HT1080 (cell line): ENCODE data around the gene KLHL14. TPM values are rescaled to one million over a fixed set of nuclear protein-coding genes. Genes with fewer than 3 reads are reported as not detected.
"Not testable (repeated sequence)": the region's sequence is repeated elsewhere in the genome, so short reads cannot be mapped to it uniquely, and the experiment has no call there.

Source experiments
- DNase-seq: peaks from one replicate; pipeline ENCODE4 v3.0.0-alpha.2; 2015; ENCODE audit warnings: low read depth
- total RNA-seq: library from RNA; depleted of rRNA; stranded (reverse); fragments of >200 nt; shearing (Covaris generic); gene quantifications from 2 replicates; pipeline ENCODE4 v1.2.3, GENCODE V29; 2014

The KLHL14 gene
- total RNA-seq, 1 experiment from 2014 or later = not detected

DNA sequence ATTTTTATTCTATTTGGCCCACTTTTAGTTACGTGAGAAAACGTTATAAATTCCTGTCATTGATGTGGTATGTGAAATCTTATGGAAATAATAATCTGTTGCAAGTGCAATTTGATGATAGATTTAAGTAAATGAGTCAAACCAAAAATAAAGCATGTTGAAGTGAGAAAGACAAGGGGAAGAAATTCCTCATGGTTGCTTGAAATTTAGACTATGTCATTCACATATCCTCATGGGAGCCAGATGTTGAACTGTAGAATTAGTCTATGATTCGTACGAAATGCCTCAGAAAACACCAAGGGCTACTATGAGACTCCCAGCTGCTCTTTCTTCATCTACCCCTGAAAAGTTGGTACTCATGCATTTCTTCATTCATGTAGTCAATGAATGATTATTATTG lies 55.7 kb downstream of the KLHL14 start:
- no peak for DNase-seq

DNA sequence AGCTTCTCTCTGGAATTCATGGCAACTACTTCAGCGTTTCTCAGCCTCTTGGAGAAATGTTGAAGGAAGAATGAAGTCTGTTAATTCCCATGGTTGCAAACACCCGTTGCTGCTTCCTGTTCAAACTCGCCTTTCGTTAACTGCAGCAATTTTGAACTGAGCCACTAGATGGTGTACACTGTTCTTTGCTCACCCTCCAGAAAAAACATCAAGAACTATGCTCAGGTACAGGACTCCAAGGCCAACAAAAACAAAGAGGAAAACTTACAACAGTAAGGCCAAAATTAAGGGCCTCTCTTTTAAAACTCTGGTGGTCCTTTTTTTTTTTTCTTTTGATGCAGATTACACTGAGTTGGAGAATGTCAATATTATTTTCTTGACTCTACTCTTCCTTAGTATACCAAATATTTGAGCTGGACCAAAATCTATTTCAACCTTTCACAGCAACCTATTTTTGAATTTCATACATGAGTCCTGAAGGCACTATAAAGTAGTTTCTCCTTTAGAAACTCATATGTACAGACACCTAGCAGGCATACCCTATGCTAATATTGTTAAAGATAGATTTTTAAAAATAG lies 58.2 kb downstream of the KLHL14 start:
- DNase-seq = peak; percentile 82

DNA sequence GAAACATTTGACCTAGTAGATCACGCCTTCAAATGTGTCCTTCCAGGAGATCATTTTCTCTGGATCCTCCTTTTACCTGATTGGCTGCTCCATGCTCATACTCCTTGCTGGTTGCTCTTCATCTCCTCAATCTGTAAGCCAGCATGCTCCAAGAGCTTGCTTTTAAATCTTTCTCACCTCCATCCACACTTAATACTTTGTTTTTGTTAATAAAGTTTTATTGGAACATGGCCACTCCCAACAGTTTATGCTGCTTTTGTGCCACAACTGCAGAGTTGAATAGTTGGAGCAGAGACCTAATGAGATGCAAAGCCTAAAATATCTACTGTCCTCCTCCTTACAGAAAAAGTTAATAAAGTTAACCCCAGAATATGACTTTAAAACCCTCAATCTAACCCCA lies 60.0 kb downstream of the KLHL14 start:
- no peak for DNase-seq

DNA sequence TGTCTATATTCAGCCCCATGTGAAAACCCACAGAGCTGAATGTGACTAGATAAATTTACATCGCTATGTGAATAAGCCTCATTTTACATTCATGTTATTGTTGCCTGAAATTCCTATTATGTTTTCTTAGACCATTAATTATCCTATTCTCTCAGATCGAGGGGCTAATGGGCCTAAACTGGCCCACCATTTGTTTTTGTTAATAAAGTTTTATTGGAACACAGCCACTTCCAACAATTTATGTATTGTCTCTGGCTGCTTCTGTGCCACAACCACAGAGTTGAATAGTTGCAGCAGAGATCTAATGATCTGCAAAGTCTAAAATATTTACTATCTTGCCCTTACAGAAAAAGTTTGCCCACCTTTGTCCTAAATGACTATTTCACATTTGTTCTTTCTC lies 61.0 kb downstream of the KLHL14 start:
- no peak for DNase-seq

DNA sequence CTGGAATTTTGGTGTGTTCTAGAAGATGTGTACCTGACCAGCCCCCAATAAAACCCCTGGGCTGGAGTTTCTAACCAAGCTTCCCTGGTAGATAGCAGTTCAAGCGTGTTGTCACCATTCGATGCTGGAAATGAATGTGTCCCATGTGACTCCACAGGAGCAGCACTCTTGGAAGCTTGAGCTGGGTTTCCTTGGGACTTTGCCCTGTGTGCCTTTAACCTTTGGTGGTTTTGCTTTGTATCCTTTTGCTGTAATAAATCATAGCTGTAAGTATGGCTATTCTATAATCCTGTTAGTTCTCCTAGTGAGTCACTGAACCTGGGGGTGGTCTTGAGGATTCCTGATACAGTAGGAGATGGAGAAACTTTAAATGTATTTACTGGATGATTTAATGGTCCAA lies 65.2 kb downstream of the KLHL14 start:
- DNase-seq = no peak

DNA sequence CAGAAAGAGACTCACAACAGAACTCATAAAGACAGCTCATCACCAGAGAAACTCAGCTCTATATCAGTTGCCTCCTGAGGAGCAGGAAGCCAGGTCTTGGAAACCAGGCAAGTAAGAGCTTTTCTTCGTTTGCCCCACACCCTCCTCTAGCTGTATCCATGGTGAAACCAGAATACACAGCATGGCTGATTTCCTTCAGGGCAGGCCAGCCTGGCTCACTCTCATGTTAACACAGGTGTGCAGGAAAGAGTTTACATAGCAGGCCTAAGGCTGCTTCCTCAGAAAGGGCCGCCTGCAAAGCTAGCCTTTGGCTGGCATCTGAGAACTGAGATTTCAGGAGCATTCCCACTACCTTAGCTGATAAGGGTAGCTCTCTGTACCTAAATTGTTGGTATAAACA lies 65.7 kb downstream of the KLHL14 start:
- no peak for DNase-seq

DNA sequence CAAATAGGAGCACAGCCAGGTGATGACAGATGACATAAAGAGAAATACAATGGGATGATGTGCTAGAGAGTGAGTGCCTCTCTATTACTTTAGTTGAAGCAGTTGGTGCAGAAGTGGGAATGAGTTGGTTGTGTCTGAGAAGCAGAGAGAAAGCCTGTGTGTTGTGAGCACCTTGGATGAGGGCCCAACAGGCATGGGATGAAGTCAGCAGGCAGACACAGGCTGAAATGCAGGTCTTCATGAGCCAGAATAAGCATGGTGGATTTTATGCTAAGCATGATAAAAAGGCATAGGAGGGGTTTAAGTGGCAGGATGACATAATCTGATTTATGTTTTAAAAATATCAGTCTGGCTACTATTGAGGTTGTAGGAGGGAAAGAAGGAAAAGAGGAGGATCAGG lies 71.5 kb downstream of the KLHL14 start:
- DNase-seq = no peak

DNA sequence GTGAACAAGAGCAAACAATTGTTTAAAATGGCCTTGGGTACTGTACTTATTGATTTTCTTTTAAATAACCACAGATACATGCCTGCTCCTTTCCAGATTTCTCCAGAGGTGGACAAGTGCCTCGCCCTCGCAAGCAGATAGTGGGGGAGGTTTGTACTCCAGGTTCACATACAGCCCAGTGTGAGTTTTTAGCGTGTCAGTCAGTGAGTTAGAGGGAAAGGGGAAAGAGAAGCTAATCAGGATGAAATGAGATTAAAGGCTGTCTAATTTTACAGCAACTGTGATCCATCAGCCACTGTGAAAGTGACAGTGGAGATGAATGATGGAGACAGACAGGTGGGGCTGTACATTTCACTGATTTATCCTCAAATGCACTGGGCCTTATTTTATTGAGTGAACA lies 74.7 kb downstream of the KLHL14 start:
- no peak for DNase-seq

DNA sequence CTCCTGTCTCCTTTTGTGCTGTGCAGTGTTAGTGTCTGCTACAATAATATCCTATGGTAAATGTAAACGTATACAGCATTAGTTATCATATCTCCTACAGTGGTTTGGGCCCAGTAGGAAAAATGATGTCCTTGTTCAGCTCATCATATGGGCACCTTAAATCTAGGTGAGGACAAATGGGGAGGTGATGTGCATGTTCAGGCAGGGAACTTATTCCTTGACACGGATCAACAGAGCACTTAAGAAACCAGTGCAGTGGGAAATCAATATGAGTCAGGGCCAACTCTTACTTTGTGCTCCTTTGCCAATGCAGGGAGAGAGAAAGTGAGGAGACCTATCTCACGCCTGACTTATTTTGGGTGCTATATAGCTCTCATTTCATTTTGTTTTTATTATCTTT lies 76.4 kb downstream of the KLHL14 start:
- no peak for DNase-seq

DNA sequence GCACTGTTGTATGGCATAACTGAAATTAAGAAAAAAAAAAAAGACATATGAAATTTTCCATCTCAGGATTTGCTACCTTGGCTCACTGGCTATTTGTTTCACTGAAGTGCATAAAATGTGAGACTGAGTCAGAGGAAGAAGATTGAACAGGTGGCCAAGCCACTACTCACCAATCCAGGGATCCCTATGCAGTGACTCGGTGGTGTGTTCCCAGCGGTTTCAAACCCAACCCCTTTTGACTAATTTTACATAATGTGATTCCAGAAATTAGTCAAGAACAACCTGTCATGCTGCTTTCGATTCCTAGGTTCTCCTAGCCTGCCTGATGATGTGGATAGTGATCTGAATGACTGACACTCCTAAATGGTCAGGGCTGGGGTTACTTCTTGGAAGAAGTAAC lies 77.3 kb downstream of the KLHL14 start:
- peak; percentile 7 for DNase-seq

DNA sequence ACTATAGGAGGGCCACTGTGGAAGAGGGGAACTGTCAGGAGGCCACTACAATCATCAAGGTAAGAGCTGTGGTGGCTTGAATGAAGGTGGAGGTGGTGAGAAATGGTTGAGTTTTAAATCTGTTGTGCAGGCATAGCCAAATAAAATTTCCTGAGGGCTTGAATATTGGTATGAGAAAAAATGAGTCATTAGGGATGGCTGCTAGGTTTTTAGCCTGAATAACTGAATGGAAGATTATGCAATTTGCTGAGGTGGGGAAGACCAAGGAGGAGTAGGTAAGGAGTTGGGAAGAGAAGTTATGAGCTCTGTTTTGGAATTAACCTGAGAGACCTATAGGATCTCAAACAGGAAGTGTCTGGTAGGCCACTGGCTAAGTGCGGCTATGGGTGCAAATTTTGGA lies 84.0 kb downstream of the KLHL14 start:
- peak; percentile 21 for DNase-seq

DNA sequence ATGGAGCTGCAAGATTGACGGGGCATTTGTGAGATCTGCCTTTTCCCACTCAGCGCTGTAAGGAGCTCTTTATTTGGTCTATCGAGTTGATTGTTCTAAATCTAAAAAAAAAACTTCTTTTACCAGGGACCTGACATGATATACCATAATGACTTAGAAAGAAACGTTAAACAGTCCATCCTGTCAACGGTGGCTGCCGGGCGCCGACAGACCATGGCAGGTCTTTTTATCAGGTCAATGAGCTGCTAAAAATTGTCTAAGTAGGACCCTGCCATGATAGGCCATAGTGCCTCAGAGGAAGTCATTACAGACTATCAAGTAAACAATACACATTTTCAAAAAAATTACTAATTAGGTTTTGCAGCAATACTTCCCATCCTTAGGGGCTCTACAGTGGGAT lies 87.9 kb downstream of the KLHL14 start:
- DNase-seq = no peak

DNA sequence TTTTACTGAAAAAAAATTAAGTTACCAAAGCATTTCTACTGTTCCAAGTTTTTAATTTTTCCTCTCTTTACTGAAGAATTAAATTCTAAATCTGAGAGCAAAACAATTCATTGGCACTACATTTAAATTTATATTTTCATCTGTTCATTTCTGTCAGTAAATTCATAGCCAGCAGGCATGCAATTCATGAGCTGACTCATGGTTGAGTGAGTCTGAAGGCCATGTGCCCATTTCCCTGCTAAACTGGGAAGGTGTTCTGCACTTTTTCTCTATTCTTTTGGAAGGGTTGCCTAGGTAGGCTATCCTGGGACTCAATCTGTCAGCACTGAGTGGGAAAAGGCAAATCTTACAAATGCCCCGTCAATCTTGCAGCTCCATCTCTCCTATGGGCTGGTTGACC lies 88.7 kb downstream of the KLHL14 start:
- no peak for DNase-seq

DNA sequence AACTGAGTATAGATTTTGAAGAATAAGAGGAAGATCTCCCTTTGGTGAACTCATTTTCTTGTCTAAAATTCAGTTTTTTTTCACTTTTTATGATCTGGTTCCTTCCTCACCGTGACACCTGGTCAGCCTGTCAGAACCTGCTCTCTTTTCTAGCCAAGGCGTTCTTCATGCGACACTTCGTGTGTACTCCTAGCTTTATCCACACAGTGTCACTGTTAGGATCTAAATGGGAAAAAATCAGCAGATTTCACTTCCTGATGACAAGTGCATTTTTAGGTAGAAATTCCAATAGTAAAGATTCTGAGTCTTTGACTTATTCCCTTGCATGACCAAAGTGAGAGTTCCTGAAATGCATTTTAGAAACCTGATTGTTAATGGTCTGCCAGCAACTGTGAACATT lies 89.8 kb downstream of the KLHL14 start:
- DNase-seq = no peak

DNA sequence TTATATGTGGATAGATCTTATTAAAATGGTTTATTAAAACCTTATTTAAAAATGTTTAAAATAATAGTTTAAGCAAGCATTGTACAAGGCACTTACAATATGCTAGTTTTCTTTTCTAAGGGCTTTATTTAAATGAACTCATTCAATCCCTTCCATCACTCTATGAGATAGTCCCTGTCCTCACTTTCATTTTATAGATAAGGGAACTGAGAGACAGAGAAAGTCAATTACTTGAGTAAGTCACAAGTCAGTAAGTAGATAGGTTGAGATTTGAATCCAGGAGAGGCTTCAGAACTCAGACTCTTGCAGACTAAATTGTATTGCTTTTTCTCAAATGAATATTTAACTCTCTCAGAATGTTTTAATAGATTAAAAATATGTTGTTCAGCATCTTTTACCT lies 95.2 kb downstream of the KLHL14 start:
- DNase-seq = no peak

DNA sequence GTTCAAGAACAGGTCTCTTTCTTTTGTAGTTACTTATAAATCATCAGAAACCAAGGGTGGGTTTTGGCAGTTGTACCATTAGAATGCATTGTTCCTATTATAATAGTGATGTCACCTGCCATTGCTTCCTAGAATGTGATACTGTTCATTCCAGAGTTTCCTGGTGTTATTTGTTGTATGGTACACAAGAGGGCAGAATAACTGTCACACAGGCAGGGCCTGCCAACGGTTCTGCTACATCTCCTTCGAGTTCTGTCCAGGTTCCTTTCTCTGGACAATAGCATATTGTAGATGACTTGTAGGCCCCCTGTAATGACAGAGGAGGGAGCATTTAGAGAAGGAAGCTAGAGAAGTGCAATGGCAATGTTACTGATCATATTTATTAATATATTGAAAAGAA lies 98.3 kb downstream of the KLHL14 start:
- DNase-seq = no peak

DNA sequence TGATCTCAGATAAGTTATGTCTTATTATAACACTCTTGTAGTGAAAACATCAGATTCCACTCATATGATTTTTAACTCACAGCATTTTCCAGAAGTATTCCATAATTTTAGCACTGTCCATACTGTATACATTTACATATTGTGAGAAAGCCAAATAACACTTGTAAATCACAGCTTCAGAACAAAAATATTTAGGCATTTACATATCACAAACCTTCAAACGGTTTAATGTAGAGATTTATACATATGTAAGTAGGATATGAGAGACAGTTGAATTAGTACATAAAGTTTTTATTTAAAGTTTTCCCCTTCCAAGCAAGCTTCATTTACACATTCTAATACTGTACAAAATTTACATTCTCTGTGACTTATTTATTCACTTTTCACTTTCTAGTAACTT lies 100.4 kb downstream of the KLHL14 start:
- DNase-seq = no peak

DNA sequence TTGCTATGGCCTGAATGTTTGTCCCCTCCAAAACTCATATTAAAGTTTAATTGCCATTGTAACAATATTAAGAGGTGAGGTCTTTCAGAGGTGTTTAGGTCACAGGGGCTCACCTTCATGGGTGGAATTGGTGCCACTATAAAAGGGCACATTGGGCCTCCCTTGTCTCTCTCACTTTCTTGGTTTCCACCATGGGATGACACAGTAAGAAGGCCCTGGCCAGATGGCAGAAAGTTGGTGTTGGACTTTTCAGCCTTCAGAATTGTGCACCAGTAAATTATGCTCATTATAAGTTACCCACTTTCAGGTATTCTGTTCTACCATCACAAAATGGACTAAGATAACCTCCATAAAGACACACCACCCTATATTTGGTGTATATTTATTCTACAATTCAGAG lies 102.1 kb downstream of the KLHL14 start:
- DNase-seq = no peak

DNA sequence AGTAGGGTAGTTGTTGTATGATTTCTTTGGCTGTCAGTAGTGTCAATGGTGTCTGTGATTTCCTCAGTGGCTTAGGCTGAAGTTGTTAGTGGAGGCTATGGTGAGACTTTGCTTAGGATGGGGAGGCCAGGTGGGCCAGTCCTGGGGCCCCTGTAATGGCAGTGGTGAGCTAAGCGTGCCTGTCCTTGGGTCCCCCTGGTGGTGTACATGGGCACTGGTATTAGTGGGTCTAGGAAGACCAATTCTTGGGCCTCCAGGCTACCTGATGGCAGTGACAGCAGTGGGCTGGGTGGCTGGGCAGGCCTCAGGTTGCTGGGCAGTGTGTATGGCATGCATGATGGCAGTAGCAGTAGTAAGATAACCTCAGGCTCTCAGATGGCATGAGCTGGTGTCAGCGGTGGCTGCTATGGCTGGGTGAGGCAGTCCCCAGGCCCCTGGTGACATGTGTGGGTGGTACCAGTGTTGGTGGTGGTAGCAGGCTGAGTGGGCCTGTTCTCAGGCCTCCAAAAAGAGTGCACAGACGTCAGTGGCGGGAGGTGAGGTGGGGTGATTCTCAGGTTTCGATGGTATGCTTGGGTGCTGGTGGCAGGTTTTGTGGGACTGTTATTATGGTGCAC lies 103.2 kb downstream of the KLHL14 start:
- DNase-seq = no peak

DNA sequence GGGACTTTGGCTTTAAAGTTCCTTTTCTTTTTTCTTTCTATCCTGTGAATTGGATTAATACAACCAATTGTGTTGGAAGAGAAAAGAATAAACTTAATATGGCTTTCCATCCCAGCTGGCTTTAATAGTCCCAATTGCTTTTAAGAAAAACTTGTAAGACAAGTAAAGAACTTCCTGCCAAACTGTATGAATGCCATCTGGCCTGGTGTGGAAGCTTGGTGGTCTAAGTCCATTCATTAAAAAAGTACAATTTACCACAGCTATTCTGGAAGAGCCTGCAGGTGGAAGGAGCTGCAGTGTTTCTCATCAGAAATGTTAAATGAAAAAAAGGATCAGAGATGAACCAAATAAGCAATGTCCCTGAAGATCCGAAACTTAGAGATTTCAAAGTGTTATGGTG lies 103.9 kb downstream of the KLHL14 start:
- DNase-seq = no peak

DNA sequence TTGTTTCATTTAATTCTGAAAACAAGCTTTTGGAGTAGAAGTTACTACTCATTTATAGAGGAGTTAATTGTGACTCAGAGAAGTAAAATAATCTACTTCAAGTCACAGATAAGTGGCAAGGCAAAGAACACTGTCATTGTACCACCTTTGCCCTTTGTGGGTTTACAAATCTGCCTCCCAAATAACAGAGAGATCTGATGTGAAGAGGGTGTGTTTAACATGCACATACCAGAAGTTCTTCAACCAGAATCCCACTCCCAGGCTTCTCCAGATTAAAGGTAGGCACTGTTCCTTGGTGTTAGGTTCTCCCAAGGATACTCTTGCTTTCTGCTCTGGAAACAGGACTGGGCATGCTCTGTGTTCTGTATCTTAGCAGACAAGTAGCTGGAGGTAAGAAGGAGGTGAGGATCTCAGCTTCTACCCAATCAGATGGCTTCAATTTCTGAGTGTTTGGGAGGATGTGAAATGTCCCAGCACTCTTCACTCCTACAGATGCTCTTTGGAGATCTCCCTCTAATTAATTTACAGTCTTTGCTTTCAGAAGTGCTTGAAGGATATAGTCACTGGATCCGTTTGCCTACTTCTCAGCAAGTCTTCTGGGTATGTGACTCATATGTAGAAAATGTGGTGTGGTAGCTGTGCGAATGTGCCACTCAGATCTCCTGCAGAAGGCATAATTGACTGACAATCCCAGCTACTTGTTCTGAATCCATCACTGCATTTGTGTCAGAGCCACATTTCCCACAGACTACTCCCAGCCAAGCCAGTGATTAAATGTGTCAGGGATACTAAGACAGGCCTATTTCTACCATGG lies 111.1 kb downstream of the KLHL14 start:
- DNase-seq = peak; percentile 91

DNA sequence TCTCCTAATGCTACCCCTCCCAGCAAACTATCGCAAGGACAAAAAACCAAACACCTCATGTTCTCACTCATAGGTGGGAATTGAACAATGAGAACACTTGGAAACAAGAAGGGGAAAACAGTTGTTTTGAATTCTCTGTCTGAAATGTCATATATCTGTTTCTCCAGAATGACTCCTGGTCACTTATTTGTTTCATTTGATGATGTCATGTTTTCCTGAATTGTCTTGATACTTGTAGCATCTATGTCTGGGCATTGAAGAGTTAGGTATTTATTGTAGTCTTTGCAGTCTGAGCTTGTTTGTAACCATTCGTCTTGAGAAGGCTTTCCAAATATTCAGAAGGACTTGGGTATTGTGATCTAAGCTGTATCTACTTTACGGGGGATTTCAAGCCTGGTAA lies 118.3 kb downstream of the KLHL14 start:
- DNase-seq = not testable (repeated sequence)

DNA sequence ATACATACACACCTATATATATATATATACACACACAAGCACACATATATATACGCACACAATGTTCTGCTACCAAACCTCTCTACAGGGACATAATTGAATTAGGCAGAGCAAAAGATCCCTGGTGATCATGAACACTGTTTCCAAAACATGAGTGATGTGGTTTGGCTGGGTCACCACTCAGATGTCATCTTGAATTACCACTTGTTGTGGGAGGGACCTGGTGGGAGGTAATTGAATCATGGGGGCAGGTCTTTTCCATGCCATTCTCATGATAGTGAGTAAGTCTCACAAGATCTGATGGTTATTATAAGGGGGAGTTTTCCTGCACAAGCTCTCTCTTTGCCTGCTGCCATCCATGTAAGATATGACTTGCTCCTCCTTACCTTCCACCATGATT lies 135.2 kb downstream of the KLHL14 start:
- DNase-seq = not testable (repeated sequence)
